Panc1 (cell line): ENCODE measurements around the gene RBM10.

Source experiments
- CTCF ChIP-seq: fragments of 450-650 bp; IDR thresholded peaks from 2 replicates; pipeline ENCODE4 v1.5.1; 2017; ENCODE audit warnings: mild to moderate bottlenecking
- POLR2AphosphoS5 ChIP-seq: IDR thresholded peaks from 2 replicates; pipeline ENCODE4 v1.6.1; 2012; ENCODE audit warnings: mild to moderate bottlenecking, low read depth, low read length, moderate library complexity
- REST ChIP-seq, 2 experiments: IDR thresholded peaks; 2 replicates each; pipeline ENCODE4 v1.6.1; 2011 to 2012; ENCODE audit warnings: low read depth in 2 of 2, control low read depth in 1 of 2, low read length in 1 of 2, mild to moderate bottlenecking in 1 of 2, moderate library complexity in 1 of 2; ENCODE audit not compliant: insufficient read depth in 1 of 2
- SIN3A ChIP-seq: IDR thresholded peaks from 2 replicates; pipeline ENCODE4 v1.6.1; 2012; ENCODE audit warnings: low read depth, mild to moderate bottlenecking, low read length, moderate library complexity, borderline replicate concordance; ENCODE audit not compliant: insufficient read depth

- TF ChIP-seq CTCF (no peak), POLR2AphosphoS5 (no peak), REST (IDR thresholded peaks at IDR 0.05; ENCODE audit: insufficient read depth in 1 of 2, low read depth in 2 of 2, low read length in 1 of 2) (no peak), SIN3A (no peak)
These were observed 3.9 kb downstream of the RBM10 start for GRCh38 chrX:47148946-47149345.
